GM12801 (cell line): ENCODE results near the gene TRIM41.

Experiments
- TF ChIP-seq, protein P1 (sequence below): IDR thresholded peaks from one replicate; pipeline ENCODE4 v1.5.1; 2011; ENCODE audit warnings: control low read depth; ENCODE audit not compliant: insufficient read length; ENCODE audit errors: extremely low read depth

Gene TRIM41

DNA sequence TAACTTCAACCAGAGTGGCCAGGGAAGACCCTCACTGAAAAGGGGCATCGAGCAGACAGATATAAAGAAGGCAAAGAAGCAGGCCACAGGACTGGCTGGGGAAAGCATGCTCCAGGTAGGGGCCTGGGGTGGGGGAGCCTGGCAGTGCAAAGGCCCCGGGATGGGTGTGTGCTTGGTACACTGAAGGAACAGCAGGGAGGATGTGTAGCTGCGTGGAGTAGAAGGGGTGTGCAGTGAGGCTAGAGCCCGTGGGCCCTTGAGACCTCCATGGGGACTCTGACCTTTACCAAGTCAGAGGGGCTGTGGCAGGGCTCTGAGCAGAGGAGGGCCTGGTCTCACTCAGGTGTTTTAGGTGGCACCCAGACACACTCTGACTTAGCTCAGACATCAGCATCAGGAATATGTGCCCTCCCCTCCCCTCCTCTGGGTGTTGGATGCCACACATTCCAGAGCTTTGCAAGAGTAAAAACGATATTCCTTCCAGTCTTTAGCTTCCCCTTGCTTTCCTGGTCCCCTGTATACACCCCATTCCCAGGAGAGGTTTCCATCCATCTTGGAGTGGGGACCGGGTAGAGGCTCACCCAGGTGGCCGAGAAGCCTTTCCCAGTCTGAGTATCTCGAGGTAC lies 25.6 kb upstream of the TRIM41 start:
- TF ChIP-seq, protein P1, sequence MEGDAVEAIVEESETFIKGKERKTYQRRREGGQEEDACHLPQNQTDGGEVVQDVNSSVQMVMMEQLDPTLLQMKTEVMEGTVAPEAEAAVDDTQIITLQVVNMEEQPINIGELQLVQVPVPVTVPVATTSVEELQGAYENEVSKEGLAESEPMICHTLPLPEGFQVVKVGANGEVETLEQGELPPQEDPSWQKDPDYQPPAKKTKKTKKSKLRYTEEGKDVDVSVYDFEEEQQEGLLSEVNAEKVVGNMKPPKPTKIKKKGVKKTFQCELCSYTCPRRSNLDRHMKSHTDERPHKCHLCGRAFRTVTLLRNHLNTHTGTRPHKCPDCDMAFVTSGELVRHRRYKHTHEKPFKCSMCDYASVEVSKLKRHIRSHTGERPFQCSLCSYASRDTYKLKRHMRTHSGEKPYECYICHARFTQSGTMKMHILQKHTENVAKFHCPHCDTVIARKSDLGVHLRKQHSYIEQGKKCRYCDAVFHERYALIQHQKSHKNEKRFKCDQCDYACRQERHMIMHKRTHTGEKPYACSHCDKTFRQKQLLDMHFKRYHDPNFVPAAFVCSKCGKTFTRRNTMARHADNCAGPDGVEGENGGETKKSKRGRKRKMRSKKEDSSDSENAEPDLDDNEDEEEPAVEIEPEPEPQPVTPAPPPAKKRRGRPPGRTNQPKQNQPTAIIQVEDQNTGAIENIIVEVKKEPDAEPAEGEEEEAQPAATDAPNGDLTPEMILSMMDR, result no peak

DNA sequence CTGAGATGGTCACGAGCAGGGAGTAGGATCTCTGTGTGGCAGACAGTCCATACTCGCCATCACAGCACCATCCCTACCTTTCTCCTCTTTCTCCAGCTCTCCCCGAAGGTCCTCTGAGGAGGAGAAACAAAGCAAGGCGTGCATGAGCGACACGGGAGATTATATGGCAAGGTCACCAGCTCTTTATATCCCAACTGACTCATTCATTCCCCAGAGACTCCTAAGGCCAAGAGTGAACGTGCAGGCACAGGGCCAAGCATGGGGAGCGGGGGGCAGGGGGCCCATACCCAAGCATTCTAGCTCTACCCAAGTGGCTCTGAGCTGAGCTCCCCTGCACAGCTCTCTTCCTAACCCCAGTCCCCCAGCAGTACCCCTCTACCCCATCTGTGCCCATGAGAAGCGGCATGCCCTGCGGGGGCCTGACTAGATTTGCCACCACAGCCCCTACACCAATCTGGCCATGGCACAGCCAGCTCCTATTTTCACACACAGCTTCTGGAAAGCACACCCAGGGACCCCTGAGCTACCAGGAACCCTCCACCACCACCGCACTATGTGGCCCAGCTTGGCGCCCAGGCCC lies 24.9 kb upstream of the TRIM41 start:
- TF ChIP-seq, protein P1, result no peak

DNA sequence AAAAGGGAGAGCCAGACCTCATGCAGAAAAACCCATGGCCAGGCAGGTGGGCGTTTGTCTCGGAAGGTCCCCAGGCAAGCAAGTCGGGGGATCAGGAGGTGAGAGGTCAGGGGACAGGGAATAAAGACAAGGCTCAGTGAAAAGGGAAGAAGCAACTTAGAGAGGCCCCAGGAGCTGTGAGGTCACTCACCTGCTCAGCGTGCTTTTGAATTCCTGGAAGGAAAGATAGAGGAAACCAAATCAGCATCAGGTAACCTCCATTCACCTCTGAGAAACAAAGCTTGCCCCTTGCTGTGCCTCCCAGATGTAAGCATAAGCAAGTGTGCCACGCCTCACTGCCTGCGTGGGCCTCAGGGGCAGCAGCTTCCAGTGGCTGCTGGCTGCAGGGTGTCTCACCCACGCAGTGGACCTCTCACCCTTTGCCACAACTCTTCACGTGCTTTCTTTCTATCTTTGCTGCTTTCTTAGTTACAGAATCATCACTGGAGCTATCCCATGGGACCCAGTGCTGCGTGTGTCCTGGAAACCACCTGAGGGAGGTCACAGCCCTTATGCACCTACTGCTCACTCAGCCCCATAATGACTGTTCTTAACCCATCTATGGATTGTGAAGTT lies 24.1 kb upstream of the TRIM41 start:
- TF ChIP-seq, protein P1, result no peak

DNA sequence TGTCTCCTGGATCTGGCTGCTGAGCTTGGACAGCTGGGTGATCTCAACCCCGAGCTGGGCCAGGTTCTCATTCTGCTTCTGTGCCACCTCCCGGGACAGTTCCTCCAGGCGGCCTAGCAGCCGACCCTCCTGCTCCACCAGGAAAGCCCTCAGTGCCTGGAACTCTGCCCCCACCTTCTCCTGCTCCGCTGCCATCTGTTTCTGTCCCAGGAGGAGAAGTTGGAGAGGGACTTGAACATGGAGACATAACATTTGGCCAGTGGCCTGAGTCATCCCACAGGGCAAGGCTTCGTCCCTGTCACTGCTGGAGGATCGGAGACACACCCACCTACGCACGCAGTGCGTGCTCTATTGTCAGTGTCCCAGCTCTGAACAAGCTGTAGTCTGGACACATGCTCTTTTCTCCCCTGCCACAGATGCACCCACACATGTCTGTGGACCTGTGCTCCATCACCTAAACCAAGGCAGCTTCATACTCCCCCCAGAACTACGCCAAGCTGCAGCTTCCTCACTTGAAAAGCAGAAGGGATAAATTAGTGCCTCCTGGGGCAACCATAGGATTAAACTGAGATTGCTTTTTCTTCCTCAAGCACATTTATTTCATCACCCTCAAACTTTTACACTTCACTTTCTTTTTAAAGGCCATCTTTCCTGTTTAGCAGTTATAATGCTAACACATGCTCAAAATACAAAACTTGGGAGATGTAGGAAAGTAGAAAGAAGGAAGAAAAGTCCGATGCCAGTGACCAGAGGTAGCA lies 23.0 kb upstream of the TRIM41 start:
- TF ChIP-seq, protein P1, result no peak

DNA sequence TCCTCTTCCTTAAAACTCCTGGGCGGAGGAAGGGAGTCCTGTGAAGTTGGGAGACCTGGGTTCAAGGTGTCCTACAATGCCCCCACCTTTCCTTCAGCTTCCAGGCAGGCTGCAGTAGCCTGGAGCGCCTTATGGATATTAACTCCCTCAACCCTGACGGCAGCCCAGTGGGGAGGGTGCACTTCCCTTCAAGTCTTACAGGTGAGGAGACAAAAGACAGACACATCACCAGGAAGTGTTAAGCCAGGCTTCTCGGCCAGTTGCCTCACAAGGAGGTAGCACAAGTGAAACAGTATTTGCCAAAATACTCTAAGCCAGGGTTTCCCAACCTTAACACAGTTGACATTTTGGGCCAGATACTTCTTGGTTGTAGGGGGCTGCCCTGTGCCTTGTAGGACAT lies 22.3 kb upstream of the TRIM41 start:
- TF ChIP-seq, protein P1, result no peak

DNA sequence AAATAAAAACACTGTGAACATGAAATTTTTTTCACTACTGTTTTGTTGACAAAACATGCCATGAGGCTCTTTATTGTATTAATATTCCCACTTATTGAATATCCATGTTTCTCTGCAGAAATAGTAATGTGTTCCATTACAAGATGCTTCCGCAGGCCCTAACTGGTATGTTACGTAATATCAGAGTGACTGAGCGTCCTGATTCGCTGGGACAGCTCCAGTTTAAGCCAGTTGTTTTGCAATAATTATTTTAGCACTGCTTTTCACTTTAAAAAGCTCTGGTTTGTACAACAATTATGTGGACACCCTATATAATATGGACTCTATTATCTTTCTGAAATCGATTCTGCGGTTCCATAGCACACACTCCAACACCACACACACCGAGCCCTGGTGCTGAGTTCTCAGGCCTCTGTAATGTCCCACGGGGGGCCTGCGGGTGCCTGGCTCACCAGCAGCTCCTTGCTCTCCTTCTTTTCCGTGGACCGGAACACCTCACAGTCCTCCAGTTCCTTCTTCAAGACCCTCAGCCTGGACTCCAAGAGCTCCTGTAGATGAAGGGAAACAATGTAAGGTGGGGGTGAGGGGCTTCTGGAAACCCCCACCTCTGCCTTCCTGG lies 19.9 kb upstream of the TRIM41 start:
- TF ChIP-seq, protein P1, result no peak

DNA sequence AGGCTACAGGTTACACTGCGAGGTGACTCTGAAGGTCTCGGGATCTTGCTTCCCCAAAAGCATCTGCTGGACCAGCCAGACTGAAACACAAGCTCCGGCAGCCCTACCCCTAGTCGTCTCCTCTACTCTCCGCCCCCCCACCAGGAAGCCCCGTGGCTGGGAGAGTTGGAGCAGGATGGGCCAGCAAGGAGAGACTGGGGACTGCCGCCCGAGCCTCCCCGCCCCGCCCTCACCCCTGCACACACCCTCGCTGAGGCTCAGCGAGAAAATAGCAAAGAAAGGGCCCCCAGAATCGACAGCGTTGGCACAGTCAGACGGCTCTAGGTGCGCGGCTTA lies 19.3 kb upstream of the TRIM41 start:
- TF ChIP-seq, protein P1, result no peak
